Common myeloid progenitor, CD34-positive (primary cell): Measurements from ENCODE around the gene AP4E1.
"Not testable (repeated sequence)": the region's sequence is repeated elsewhere in the genome, so short reads cannot be mapped to it uniquely, and the experiment has no call there.

ENCODE experiments used
- CTCF ChIA-PET: fragments of 350-600 bp; sonication (Branson Sonifier 250); formaldehyde crosslinking; loops from one replicate; lab custom pipeline; 2021; ENCODE audit warnings: antibody characterized with exemption; lab: Charles Lee
- POLR2A ChIA-PET: fragments of 350-600 bp; sonication (Branson Sonifier 250); formaldehyde crosslinking; loops from one replicate; lab custom pipeline; 2021; ENCODE audit warnings: antibody characterized with exemption; lab: Charles Lee
- DNase-seq, 3 donors: peaks; one replicate each; pipeline versions ENCODE4 v3.0.0 to v3.0.0-alpha.2; 2013
- H3K27ac ChIP-seq, 2 experiments: 1 replicate in 1 of 2; 2 replicates in 1 of 2; pipeline ENCODE4 v1.7.0; 2013; ENCODE audit warnings: inconsistent platforms in 2 of 2, low read length in 2 of 2, mild to moderate bottlenecking in 2 of 2, low read depth in 1 of 2, moderate library complexity in 1 of 2; ENCODE audit not compliant: severe bottlenecking in 2 of 2, insufficient read depth in 1 of 2, poor library complexity in 1 of 2
- H3K27me3 ChIP-seq, 5 experiments: replicated peaks in 2 of 5; 1 replicate in 3 of 5; 2 replicates in 2 of 5; pipeline versions ENCODE4 v1.6.1 to v1.7.0; 2013; ENCODE audit warnings: low read length in 4 of 5, mild to moderate bottlenecking in 2 of 5, moderate library complexity in 2 of 5, inconsistent platforms in 1 of 5; ENCODE audit not compliant: insufficient read depth in 5 of 5, control insufficient read depth in 4 of 5
- H3K36me3 ChIP-seq, 4 experiments: 1 replicate in 2 of 4; 2 replicates in 2 of 4; pipeline versions ENCODE4 v1.6.1 to v1.7.0; 2013; ENCODE audit warnings: low read length in 3 of 4, control low read depth in 1 of 4, mild to moderate bottlenecking in 1 of 4; ENCODE audit not compliant: control insufficient read depth in 4 of 4, insufficient read depth in 4 of 4
- H3K4me1 ChIP-seq, 4 experiments: 1 replicate in 3 of 4; 2 replicates in 1 of 4; pipeline versions ENCODE4 v1.6.1 to v1.7.1; 2013; ENCODE audit warnings: low read length in 3 of 4, mild to moderate bottlenecking in 3 of 4, control low read depth in 1 of 4, inconsistent platforms in 1 of 4, moderate library complexity in 1 of 4; ENCODE audit not compliant: control insufficient read depth in 4 of 4, insufficient read depth in 4 of 4; ENCODE audit errors: control extremely low read depth in 1 of 4
- H3K4me3 ChIP-seq, 7 experiments: 1 replicate in 4 of 7; 2 replicates in 3 of 7; pipeline versions ENCODE4 v1.5.1 to v1.7.0; 2013; ENCODE audit warnings: mild to moderate bottlenecking in 7 of 7, low read length in 6 of 7, moderate library complexity in 6 of 7, inconsistent platforms in 2 of 7, low read depth in 2 of 7, control low read depth in 1 of 7; ENCODE audit not compliant: insufficient read depth in 4 of 7, control insufficient read depth in 1 of 7; ENCODE audit errors: extremely low read depth in 1 of 7
- H3K9me3 ChIP-seq, 5 experiments: 1 replicate in 4 of 5; 2 replicates in 1 of 5; pipeline versions ENCODE4 v1.6.1 to v1.7.1; 2013; ENCODE audit warnings: low read length in 4 of 5, mild to moderate bottlenecking in 2 of 5, inconsistent platforms in 1 of 5, low read depth in 1 of 5, moderate library complexity in 1 of 5; ENCODE audit not compliant: control insufficient read depth in 4 of 5, insufficient read depth in 2 of 5; ENCODE audit errors: control extremely low read depth in 1 of 5
- WGBS: methylation state at CpG from one replicate; pipeline ENCODE4 v1.1.5; 2013; ENCODE audit not compliant: insufficient coverage; 5-methylcytosine and 5-hydroxymethylcytosine counted together

AP4E1 gene

DNA sequence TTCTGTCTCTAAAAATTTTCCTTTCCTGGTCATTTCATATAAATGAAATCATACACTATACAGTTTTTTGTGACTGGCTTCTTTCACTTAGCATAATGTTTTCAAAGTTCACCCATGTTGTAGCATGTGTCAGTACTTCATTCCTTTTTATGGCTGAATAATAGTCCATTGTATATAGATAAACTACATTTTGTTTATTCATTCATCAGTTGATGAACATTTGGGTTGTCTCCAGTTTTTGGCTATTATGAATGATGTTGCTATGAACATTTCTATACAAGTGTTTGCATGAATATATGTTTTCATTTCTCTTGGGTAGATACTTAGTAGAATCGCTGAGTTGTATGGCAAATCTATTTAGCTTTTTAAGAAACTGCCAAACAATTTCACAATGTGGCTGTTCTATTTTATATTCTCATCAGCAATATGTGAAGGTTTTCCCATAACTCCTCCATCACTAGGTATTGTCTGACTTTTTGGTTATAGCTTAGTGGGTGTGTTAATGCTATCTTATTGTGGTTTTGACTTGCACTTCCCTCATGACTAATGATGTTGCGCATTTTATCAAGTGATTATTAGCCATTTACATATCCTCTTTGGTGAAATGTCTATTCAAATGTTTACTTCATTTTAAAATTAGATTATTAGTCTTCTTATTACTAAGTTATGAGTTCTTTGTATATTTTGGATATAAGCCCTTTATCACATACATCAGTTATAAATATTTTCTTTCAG, 21.7 kb upstream of the AP4E1 start:
- Histone ChIP-seq H3K4me3 (no peak overlapping the region), H3K27me3 (no peaks in the 10 kb centered on the region), H3K36me3 (no peaks in the 10 kb centered on the region), H3K27ac (no peak overlapping the region), H3K9me3 (peaks cover 0 to 9% (median 4%) of the 10 kb centered on the region in 5 experiments), H3K4me1 (peaks cover 0 to 21% (median 20%) of the 10 kb centered on the region in 4 experiments)
- ChIA-PET CTCF (interaction anchor here (0.6 to 2.2 kb wide), 8 partner anchors 8 to 22 kb away, joined by 3 to 7 read pairs (median 4); no protein-coding TSS in a partner anchor), POLR2A (no interaction called here)
- no peak for DNase-seq
- no CpG with 5 or more reads among the region's 2 CpGs for WGBS

DNA sequence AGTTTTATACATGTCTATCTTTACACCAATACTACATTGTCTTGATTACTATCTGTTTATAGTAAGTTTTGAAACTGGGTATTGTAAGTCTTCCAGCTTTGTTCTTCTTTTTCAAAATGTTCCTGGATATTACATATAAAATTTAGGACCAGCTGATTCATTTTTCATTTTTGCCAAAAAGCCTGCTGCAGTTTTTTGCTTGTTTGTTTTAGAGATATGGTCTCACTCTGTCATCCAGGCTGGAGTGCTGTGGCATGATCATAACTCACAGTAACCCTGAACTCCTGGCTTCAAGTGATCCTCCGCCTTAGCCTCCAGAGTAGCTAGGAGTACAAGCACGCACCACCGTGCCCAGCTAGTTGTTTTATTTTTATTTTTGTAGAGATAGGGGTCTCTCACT, 20.4 kb upstream of the AP4E1 start:
- Histone ChIP-seq H3K9me3 (peaks cover 0 to 9% (median 4%) of the 10 kb centered on the region in 5 experiments), H3K36me3 (no peaks in the 10 kb centered on the region), H3K4me1 (peaks cover 0 to 21% (median 20%) of the 10 kb centered on the region in 4 experiments), H3K27ac (no peak overlapping the region), H3K27me3 (no peaks in the 10 kb centered on the region), H3K4me3 (no peak overlapping the region)
- WGBS: 100% methylated on average over 1 of the region's 3 CpGs
- CTCF ChIA-PET: interaction anchor here (0.9 to 2.2 kb wide), 6 partner anchors 8 to 24 kb away, joined by 3 to 7 read pairs (median 4); no protein-coding TSS in a partner anchor
- no peak for DNase-seq
- POLR2A ChIA-PET: no interaction called here

GRCh38 chr15:50889589-50889988, 18.9 kb upstream of the AP4E1 start:
- Histone ChIP-seq H3K9me3 (peaks cover 1 to 17% (median 10%) of the 10 kb centered on the region in 5 experiments), H3K4me1 (peaks cover 0 to 9% (median 8%) of the 10 kb centered on the region in 4 experiments), H3K4me3 (no peak overlapping the region), H3K36me3 (no peaks in the 10 kb centered on the region), H3K27ac (no peak overlapping the region), H3K27me3 (no peaks in the 10 kb centered on the region)
- WGBS: 94% methylated on average over 4 of the region's 9 CpGs
- ChIA-PET CTCF (no interaction called here), POLR2A (no interaction called here)
- DNase-seq: no peak

DNA sequence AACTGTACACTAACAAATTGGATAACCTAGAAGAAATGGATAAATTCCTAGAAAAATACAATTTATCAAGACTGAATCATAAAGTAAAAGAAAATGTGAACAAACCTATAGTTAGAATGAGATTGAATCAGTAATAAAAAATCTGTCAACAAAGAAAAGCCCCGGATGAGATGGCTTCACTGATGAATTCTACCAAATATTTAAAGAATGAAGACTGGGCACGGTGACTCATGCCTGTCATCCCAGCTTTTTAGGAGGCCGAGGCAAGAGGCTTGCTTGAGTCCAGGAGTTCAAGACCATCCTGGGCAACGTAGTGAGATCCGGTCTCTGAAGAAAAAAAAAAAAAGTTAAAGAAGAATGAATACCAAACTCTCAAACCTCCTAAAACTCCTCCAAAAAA, 17.7 kb upstream of the AP4E1 start:
- H3K27ac ChIP-seq: no peak overlapping the region
- H3K9me3 ChIP-seq: peaks cover 1 to 17% (median 13%) of the 10 kb centered on the region in 5 experiments
- H3K4me3 ChIP-seq: no peak overlapping the region
- ChIA-PET POLR2A (no interaction called here), CTCF (no interaction called here)
- no peaks in the 10 kb centered on the region for H3K4me1 ChIP-seq
- no peaks in the 10 kb centered on the region for H3K36me3 ChIP-seq
- no peak for DNase-seq
- WGBS: 92% methylated on average over 2 of the region's 5 CpGs
- H3K27me3 ChIP-seq: no peaks in the 10 kb centered on the region

DNA sequence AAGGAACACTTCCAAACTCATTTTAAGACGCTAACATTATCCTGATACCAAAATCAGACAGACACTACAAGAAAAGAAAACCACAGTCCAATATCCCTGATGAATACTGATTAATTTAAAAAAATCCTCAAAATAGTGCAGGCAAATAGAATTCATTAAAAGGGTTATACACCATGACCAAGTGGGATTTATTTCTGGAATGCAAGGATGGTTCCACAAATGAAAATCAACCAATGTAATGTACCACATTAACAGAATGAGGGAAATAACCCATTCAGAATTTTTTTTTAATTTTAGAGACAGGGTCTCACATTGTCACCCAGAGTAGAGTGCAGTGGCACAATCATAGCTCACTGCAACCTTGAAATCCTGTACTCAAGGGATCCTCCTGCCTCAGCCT, 17.3 kb upstream of the AP4E1 start:
- POLR2A ChIA-PET: no interaction called here
- no peak overlapping the region for H3K27ac ChIP-seq
- H3K36me3 ChIP-seq: no peaks in the 10 kb centered on the region
- no peaks in the 10 kb centered on the region for H3K4me1 ChIP-seq
- CTCF ChIA-PET: no interaction called here
- no CpG with 5 or more reads among the region's 1 CpG for WGBS
- DNase-seq: no peak
- H3K27me3 ChIP-seq: no peaks in the 10 kb centered on the region
- H3K4me3 ChIP-seq: no peak overlapping the region
- H3K9me3 ChIP-seq: peaks cover 1 to 17% (median 13%) of the 10 kb centered on the region in 5 experiments

DNA sequence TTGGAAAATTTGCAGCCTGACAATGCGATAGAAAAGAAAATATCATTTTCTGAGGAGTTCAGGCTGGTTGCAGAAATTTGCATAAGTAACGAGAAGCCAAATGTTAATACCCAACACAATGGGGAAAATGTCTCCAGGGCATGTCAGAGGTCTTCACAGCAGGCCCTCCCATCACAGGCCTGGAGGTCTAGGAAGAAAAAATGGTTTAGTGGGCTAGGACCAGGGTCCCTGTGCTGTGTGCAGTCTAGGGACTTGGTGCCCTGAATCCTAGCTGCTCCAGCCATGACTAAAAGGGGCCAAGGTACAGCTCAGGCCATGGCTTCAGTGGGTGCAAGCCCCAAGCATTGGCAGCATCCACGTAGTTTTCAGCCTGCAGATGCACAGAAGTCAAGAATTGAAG, 14.5 kb upstream of the AP4E1 start:
- CTCF ChIA-PET: no interaction called here
- POLR2A ChIA-PET: no interaction called here
- Histone ChIP-seq H3K4me3 (no peak overlapping the region), H3K36me3 (no peaks in the 10 kb centered on the region), H3K9me3 (peaks cover 1 to 17% (median 13%) of the 10 kb centered on the region in 5 experiments), H3K27me3 (no peaks in the 10 kb centered on the region), H3K4me1 (peaks cover 0 to 2% (median 0%) of the 10 kb centered on the region in 4 experiments), H3K27ac (no peak overlapping the region)
- DNase-seq: no peak
- WGBS: 97% methylated on average over 3 of the region's 3 CpGs

GRCh38 chr15:50901390-50901789, 7.1 kb upstream of the AP4E1 start:
- WGBS: 98% methylated on average over 7 of the region's 8 CpGs
- CTCF ChIA-PET, H3K4me3 ChIP-seq: not testable (repeated sequence)

More at GRCh38 chr15:50901390-50901789, 7.1 kb upstream of the AP4E1 start:
- H3K27ac ChIP-seq, POLR2A ChIA-PET, H3K9me3 ChIP-seq, H3K4me1 ChIP-seq, H3K36me3 ChIP-seq, DNase-seq, H3K27me3 ChIP-seq: not testable (repeated sequence)
